Measurements from ENCODE around the gene PPP2R2B.

DNA sequence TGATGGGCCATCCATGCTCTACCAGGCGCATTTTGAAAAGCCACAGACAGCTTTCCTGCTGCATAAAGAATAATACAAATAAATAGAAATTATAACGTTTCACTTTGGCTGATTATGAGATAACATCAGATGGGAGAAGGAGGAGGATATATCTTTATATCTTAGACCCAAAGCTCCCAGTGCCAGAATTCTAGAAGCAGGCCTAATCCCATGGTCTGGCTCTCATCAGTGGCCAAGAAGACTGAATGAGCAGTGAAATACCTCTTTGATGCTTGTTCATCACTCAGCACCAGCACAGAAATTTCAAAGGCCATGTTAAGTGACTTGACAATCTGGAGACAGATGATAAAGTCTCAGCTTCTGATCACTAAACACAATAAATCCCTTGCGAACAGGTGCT lies 107.6 kb downstream of the PPP2R2B start:
- TF ChIP-seq CTCF (IDR thresholded peaks at IDR 0.05; ENCODE audit: low read depth, low read length) (no peak), POLR2A (IDR thresholded peaks at IDR 0.05; ENCODE audit: extremely low read depth, insufficient read length) (no peak)
